COR-L47 (cell line): ENCODE data around the gene TMC3.

Experiments used
- DNase-seq: peaks from one replicate; lab custom pipeline; 2025; lab: John Stamatoyannopoulos, UW

TMC3 gene

DNA sequence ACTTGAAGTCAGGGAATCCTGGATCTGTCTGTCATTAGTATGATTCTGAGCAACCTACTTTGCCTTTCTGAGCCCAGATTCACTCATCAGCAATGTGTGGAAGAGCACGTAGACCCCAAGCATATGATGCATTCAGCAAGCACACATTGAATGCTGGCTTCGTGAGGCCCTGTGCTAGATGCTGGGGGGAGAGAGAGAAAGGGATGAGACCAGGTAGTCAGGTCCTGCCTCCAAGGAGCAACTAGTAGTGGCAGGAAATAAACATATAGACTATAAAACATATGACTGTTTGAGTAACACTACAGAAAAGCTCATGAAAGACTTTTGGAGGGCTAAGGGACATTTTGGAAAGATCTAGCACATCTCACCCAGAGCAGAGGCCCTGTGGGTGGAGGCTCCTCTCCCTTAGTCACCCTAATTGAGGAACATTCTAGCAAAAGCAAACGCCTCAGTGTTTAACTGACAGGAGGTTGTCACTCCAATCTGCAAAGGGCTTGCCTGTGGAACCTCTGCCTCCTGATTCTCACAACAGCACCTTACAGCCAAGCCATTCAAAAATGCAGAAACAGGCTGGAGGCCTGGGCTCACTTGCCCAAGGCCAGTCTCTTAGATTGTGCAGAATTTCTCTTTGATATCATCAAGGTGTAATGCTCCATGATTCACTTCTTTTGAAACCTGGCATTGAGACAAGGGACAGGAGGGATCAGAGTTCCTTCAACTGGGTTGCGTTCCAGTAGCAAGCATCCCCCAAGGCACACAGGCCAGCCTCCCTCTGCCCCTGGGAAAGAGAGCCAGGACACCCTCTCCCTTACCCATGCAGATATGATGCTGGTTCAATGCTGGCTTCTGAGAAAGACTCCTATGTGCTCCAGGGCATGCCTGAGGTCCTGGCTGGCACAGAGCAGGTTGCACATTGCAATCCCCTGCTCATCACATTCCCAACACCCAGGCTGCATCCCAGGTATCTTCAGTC, 76.1 kb downstream of the TMC3 start:
- no peak for DNase-seq

GRCh38 chr15:81297147-81297572, 76.9 kb downstream of the TMC3 start:
- no peak for DNase-seq

DNA sequence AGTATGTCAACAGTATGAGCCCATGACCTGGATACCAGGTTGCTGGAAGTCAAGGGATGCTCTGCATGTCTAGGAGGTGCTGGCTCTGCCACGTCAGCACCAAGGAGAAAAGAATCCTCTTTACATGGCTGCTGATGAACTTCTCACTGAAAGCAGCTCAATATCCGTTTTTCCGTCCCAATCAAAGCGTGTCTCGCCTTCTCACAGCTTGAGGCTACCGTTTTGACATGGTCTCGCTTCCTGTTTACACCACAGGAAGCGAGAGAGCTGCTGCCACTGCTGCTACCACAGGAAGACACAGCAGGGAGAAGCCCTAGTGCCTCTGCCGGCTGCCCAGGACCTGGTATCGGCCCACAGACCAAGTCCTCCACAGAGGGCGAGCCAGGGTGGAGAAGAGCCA, 77.3 kb downstream of the TMC3 start:
- peak; percentile 42 for DNase-seq

DNA sequence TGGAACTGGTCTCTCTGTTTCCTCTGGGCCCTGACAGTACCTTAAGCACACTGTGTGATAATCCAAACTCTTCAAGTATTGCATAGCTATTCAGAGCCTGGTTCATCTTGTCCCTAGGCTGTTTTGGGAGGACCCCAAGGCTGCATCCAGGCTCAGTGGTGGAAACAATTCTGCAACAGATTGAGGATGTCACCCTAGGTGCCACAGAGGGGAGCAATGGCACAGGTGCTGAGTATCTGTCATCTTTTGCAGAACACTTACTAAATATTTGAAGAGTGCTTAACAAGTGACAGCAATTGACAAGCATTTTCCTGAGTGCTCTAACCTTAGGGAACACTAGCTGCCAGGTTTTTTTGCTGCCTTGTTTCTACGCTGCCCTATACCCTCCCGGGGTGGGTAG, 77.8 kb downstream of the TMC3 start:
- DNase-seq = no peak

- no peak for DNase-seq
Observed at GRCh38 chr15:81295486-81296121, 78.4 kb downstream of the TMC3 start.

DNA sequence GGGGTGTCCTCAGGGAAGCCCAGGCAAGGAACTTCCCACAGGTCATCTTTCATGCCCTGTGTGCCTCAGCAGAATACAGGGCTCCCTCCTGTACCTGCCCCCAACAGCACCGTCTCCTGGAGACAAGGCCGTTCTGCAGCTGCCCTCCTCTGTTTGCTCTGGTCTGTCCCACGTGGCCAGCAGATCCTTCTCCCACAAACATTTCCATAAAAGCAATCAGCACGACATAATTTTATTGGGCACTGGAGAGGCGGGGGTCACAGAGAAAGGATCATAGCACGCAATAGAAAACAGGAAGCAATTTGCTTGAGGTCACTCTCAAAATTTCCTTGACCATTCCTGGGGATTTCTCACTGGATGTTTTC, 79.5 kb downstream of the TMC3 start:
- no peak for DNase-seq

GRCh38 chr15:81293728-81294515, 80.1 kb downstream of the TMC3 start:
- no peak for DNase-seq

GRCh38 chr15:81292523-81293001, 81.5 kb downstream of the TMC3 start:
- DNase-seq = no peak

- no peak for DNase-seq
Observed at GRCh38 chr15:81291916-81292522, 82.0 kb downstream of the TMC3 start.

DNA sequence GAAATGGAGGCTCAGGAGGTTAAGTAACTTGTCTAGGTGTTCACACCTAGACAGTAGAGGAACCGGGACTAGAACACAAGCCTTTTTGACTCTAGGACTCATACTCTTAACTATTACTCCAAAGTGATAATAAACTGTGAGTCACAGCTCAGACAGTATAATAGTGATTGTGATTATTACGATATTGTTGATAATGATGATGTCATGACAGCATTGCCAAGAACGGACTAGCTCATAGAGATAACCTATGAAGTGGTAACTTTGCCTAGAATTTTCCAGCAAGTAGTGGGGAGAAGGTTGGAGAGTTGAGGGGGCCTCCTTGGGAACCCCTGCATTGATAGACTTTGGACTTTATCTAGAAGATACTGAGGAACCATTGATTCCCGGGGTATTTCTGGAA, 84.1 kb downstream of the TMC3 start:
- no peak for DNase-seq

DNA sequence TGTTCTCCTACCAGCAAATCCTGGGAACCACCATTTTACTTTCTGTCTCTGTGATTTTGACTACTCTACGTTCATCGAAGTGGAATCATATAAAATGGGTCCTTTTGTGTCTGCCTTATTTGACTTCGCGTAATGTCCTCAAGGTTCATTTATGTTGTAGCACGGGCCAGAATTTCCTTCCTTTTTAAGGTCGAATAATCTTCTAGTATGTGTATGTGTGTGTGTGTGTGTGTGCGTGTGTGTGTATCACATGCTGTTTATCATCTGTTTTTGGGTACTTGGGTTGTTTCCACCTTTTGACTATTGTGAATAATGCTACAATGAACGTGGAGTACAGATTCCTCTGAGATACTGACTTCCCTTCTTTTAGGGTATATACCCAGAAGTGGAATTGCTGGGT, 85.4 kb downstream of the TMC3 start:
- DNase-seq = no peak

DNA sequence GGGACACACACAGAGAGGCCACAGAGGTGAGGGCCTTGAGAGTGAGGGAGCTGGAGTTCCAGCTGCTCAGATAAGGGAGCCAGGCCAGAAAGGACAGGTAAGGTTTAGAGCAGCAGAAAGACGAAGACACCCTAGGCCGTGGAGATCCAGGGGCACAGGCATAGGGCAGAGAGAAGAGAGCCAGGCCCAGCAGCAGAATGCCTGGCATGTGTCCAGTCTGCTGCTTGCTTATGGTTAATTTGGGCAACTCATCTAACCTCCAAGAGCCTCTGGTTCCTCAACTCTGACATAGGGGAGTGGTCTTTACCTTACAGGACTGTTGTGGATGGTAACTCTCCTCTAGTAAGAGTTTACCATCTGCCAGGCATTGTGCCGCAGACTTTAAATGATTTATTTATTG, 86.0 kb downstream of the TMC3 start:
- no peak for DNase-seq

DNA sequence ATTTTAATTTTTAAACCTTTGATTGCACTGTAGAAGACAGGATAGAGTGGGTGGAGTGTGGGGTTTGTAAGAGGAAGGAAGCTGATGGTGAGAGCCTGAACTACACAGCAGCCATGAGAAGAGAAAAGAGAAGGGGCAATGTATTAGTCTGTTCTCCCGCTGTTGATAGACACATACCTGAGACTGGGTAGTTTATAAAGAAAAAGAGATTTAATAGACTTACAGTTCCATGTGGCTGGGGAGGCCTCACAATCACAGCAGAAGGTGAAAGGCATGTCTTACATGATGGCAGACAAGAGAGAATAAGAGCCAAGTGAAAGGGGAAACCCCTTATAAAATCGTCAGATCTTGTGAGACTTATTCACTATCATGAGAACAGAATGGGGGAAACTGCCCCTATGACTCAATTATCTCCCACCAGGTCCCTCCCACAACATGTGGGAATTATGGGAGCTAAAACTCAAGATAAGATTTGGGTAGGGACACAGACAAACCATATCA, 87.3 kb downstream of the TMC3 start:
- no peak for DNase-seq

- no peak for DNase-seq
Observed at GRCh38 chr15:81285461-81285860, 88.6 kb downstream of the TMC3 start.

DNA sequence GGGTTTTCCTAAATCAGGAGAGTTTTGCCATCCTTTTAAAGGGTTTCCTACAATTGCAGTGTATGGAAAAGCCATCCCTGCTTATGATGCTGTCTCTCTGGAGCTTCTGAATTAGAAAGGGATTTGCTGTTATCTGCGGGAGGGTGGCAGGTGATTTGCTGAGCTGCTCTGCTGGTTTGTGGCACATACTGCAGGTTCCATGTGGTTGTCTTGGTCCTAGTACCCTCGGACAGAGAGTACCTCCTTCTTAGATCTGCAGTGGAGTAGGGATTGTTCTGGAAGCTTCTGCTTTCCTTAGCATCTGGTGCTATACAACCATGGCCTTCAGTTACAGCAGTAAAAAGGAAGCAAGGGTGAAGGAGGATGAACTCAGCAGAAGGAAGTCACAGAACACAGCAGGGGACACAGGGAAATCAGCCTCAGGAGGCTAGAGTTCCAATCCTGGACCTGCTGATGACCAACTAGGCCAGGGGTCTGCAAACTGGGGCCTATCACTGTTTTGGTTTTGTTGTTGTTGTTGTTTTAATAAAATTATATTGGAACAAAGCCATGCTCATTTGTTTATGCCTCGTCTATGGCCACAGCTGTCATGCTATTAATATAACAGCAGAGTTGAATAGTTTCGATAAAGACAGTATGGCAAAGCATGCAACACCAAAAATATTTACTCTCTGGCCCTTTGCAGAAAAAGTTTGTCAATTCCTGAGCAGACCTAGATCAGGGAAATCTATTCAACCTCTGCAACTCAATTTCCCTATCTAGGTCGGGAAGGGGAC, 89.6 kb downstream of the TMC3 start:
- DNase-seq = no peak

DNA sequence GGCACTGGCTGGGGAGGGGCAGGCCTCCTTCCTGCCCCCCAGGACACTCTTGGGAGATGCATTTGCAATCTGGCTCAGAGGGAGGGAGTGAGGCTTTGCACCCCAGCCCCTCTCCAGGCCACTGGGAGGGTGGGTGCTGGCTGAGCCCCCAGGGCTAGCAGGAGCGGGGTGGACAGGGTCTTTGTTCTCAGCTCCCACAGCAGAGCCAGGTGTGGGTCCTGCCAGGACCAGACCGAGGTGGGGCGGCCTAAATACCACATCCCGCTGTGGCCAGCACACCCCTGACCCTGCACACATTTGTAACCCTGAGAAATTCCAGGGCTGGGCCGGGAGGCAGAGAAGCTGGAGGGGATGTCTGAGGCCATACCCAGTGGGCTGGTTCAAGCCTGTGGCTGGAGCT, 91.1 kb downstream of the TMC3 start:
- DNase-seq = no peak

DNA sequence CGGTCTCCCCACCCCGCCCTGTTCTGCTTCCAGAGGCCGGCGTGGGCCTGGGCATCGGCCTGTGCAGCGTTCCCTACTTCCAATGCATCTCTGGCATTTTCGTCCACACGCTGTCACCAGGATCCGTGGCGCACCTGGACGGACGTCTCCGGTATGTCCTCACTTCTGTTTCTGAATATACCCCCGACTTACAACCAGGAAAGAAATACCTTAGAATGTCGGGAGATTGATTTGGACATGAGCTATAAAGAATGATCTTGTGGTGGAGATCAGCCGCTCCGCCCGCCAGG, 91.5 kb downstream of the TMC3 start:
- no peak for DNase-seq

- no peak for DNase-seq
Observed at GRCh38 chr15:81281766-81282605, 92.0 kb downstream of the TMC3 start.

- no peak for DNase-seq
Observed at GRCh38 chr15:81281456-81281735, 92.6 kb downstream of the TMC3 start.
